ENCODE data around the gene BIN2.
A peak's percentile ranks its signal among the peaks of the same experiment; 100 is the strongest.
"Not testable (repeated sequence)": the region's sequence is repeated elsewhere in the genome, so short reads cannot be mapped to it uniquely, and the experiment has no call there.

The BIN2 gene

DNA sequence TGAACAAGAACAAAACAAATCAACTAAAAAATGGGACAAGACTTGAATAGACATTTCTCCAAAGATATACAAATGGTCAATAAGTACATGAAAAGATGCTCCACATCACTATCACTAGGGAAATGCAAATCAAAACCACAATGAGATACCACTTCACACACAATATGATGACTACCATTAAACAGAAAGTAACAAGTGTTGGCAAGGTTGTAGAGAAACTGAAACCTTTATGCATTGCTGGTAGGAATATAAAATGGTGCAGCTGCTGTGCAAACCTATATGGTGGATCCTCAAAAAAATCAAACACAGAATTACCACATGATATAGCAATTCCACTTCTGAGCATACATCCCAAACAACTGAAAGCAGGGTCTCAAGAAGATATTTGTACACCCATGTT is 59.0 kb downstream of the BIN2 start:
- TF ChIP-seq, protein P1, sequence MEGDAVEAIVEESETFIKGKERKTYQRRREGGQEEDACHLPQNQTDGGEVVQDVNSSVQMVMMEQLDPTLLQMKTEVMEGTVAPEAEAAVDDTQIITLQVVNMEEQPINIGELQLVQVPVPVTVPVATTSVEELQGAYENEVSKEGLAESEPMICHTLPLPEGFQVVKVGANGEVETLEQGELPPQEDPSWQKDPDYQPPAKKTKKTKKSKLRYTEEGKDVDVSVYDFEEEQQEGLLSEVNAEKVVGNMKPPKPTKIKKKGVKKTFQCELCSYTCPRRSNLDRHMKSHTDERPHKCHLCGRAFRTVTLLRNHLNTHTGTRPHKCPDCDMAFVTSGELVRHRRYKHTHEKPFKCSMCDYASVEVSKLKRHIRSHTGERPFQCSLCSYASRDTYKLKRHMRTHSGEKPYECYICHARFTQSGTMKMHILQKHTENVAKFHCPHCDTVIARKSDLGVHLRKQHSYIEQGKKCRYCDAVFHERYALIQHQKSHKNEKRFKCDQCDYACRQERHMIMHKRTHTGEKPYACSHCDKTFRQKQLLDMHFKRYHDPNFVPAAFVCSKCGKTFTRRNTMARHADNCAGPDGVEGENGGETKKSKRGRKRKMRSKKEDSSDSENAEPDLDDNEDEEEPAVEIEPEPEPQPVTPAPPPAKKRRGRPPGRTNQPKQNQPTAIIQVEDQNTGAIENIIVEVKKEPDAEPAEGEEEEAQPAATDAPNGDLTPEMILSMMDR (IDR thresholded peaks at IDR 0.05; ENCODE audit: extremely low read depth, missing control alignments): no peak
- DNase-seq (ENCODE audit: low spot score): no peak

DNA sequence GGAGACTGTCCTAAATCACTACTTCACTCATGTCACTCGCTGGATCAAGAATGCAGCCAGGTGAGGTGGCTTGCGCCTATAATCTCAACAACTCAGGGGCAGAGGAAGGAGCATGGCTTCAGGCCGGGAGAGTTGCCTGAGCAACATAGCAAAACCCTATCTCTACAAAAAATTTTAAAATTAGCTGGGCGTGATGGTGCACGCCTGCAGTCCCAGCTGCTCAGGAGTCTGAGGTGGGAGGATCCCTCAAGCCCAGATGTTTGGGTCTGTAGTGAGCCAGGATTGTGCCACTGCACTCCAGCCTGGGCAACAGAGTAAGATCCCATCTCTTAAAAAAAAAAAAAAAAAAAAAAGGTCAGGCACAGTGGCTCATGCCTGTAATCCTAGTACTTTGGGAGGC is 59.7 kb downstream of the BIN2 start:
- no peak for DNase-seq (ENCODE audit: low spot score)
- TF ChIP-seq, protein P1 (IDR thresholded peaks at IDR 0.05; ENCODE audit: extremely low read depth, missing control alignments): no peak

DNA sequence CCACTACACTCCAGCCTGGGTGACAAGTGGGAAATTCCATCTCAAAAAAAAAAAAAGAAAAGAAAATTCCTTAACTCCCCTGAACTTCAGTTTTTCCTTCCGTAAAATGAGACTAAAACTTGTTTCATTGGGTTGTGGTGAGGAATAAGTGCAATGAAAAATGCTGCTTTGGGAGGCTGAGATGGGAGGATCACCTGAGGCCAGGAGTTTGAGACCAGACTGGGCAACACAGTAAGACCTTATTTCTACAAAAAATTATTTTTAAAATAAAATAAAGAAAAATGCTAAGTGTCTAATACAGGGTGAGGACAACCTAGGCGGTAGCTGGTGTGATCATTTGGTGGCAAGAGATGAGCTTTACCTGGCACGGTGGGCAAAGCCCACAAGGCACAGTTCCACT is 60.6 kb downstream of the BIN2 start:
- TF ChIP-seq, protein P1 (IDR thresholded peaks at IDR 0.05; ENCODE audit: extremely low read depth, missing control alignments): no peak
- no peak for DNase-seq (ENCODE audit: low spot score)

DNA sequence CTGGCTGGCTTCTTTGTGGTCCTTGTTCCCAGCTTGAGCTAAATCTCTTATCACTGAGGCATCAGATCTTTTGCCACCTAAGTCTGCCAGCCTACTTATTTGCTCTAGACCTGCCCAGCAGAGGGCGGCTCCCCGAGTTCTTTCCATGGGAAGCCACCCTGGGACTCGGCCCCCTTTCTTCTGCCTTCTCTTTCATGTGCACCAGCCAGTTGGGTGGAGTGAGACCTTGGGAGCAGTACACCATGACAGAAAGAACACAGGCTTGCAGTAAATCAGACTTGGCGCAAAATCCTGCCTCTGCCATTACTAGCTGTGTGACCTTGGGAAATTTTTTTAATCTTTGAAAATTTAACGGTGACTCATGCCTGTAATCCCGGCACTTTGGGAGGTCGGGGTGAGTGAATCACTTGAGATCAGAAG is 61.2 kb downstream of the BIN2 start:
- TF ChIP-seq, protein P1 (IDR thresholded peaks at IDR 0.05; ENCODE audit: extremely low read depth, missing control alignments): peak; percentile 7
- no peak for DNase-seq (ENCODE audit: low spot score)

DNA sequence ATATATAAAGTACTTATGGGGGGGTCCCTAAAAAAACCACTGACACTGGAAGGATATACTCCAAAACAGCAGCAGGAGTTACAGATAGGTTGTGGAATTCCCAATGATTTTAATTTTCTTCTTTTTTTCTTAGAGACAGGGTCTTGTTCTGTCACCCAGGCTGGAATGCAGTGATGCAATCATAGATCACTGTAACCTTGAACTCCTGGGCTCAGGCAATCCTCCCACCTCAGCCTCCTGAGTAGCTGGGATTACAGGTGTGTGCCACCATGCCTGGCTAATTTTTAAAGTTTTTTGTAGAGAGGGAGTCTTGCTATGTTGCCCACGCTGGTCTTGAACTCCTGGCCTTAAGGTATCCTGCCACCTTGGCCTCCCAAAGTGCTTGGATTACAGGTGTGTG is 64.4 kb downstream of the BIN2 start:
- not testable (repeated sequence) for DNase-seq (ENCODE audit: low spot score)

DNA sequence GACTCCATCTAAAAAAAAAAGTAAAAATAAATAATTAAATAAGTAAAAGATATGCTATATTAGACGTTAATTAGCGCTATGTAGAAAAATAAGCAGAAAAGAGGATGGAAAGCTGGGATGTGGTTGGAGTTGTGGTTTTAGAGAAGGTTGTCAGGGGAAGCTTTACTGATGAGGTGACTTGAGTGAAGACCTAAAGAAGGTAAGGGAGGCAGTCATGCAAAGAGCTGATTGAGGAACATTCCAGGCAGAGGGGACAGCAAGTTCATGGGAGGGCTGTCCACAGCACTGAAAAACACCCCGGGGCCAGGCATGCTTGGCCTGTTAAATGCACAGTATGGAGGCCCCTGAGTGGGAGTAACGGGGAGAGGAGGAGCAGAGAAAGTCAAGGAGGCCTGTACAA is 69.4 kb downstream of the BIN2 start:
- TF ChIP-seq, protein P1 (IDR thresholded peaks at IDR 0.05; ENCODE audit: extremely low read depth, missing control alignments): no peak
- no peak for DNase-seq (ENCODE audit: low spot score)

DNA sequence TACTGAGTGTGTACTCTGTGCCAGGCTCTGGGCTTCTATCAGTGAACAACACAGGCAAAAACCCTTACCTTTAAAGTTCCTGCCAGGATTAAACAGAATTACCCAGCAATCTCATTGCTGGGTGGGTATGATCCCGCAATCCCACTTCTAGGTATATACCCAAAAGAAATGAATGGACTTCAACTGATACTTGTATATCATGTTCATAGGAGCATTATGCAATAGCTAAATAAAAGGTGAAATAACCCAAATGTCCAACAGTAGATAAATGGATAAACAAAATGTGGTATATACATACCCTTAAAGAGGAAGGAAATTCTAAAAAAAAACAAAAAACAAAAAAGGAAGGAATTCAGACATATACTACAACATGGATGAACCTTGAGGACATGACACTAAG is 70.7 kb downstream of the BIN2 start:
- DNase-seq (ENCODE audit: low spot score): no peak
- TF ChIP-seq, protein P1 (IDR thresholded peaks at IDR 0.05; ENCODE audit: extremely low read depth, missing control alignments): no peak

DNA sequence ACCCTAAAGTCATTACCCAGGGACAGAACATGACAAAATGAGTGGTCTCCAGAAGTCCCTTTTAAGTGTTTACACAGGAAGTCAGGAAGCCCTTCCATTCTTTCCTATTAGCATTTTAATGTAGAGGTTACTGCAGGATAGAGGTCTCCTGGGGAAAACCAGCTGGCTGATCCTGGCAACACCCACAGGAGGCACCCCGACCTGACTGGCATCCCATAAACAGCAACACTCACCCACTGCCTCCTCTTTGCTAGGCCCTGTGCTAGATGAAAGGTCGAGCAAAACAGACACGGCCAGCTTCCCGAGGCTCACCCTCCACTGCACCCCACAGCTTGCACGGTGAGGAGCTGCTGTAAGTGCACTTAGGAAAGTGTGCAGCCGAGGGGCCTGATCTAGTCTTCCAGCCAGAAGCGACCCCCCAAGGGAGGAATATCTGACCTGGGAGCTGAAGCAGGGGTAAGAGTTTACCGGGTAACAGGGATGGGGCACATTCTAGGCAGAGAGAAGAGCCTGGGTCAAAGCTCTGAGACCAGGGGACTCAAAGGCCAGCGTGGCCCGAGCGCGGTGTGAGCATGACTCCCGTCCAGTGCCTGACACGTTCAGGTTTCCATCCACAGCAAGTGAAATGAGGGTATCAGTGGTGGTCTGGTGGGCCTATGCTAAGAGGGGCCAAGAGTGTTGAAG is 76.3 kb downstream of the BIN2 start:
- TF ChIP-seq, protein P1 (IDR thresholded peaks at IDR 0.05; ENCODE audit: extremely low read depth, missing control alignments): no peak
- no peak for DNase-seq (ENCODE audit: low spot score)

All from GM20000 (cell line).